Chondrocyte (in vitro differentiated cells): ENCODE measurements around the gene GJC2. TPM values are rescaled to one million over a fixed set of nuclear protein-coding genes. Genes with fewer than 3 reads are reported as not detected.

Source experiments
- DNase-seq: peaks from one replicate; pipeline ENCODE4 v3.0.0; 2021; ENCODE audit warnings: mixed read lengths, low spot score
- H3K27ac Mint-ChIP-seq: one replicate; pipeline ENCODE4 v1.8.0; 2021; ENCODE audit warnings: mild to moderate bottlenecking, moderate library complexity, mixed read lengths; ENCODE audit not compliant: unreplicated experiment
- H3K27me3 Mint-ChIP-seq: 2 replicates; pipeline ENCODE4 v1.8.0; 2021; ENCODE audit warnings: low read depth, mixed read lengths
- H3K36me3 Mint-ChIP-seq: 2 replicates; pipeline ENCODE4 v1.8.0; 2021; ENCODE audit warnings: low read depth, mixed read lengths
- H3K4me1 Mint-ChIP-seq: 2 replicates; pipeline ENCODE4 v1.8.0; 2021; ENCODE audit warnings: low read depth, mild to moderate bottlenecking, mixed read lengths
- H3K4me3 Mint-ChIP-seq: one replicate; pipeline ENCODE4 v1.8.0; 2021; ENCODE audit warnings: mild to moderate bottlenecking, moderate library complexity, mixed read lengths; ENCODE audit not compliant: unreplicated experiment
- H3K9me3 Mint-ChIP-seq: 2 replicates; pipeline ENCODE4 v1.8.0; 2021; ENCODE audit warnings: low read depth, mixed read lengths
- CTCF ChIP-seq: fragments of 200-600 bp; sonication (generic); IDR thresholded peaks from 2 replicates; pipeline ENCODE4 v1.5.0; 2021; ENCODE audit warnings: antibody characterized with exemption, mild to moderate bottlenecking, moderate library complexity
- long read RNA-seq: library from polyadenylated mRNA; stranded (forward); transcript quantifications from one replicate; pipeline ENCODE4 v2.0.0, GENCODE V29; 2021
- total RNA-seq: library from RNA; stranded (reverse); gene quantifications from 3 replicates; pipeline ENCODE4 v1.2.1, GENCODE V29; 2021

The GJC2 gene
- total RNA-seq = 1.5 to 2.0 TPM (median 1.8 TPM) in 3 replicates
- long read RNA-seq, partial matches to known transcripts = 0 of 2 reads
- long read RNA-seq, other reads (novel, unspliced or antisense) = 2 of 2 reads

GRCh38 chr1:228149406-228150119 lies at the start of gene GJC2:
Gene GJC2, plus strand, starts transcription at chr1:228149930. Its CDS starts 7,829 bp downstream, at chr1:228157759.
- Mint-ChIP-seq H3K9me3 (no peaks in the 10 kb centered on the region), H3K4me1 (no peaks in the 10 kb centered on the region), H3K36me3 (no peaks in the 10 kb centered on the region), H3K27me3 (no peaks in the 10 kb centered on the region), H3K4me3 (no peak within 1 kb of the TSS), H3K27ac (no peak within 1 kb of the TSS)
- DNase-seq = no peak
- no peak for TF ChIP-seq CTCF

- peak; percentile 67 for DNase-seq
- Mint-ChIP-seq H3K36me3 (peaks cover 14% of the 10 kb centered on the region), H3K4me3 (peak overlapping the region; percentile 91), H3K27ac (peak overlapping the region; percentile 76), H3K27me3 (no peaks in the 10 kb centered on the region), H3K4me1 (peaks cover 28% of the 10 kb centered on the region), H3K9me3 (no peaks in the 10 kb centered on the region)
- no peak for TF ChIP-seq CTCF
Measured at GRCh38 chr1:228100822-228101613, 48.7 kb upstream of the GJC2 start.

GRCh38 chr1:228101614-228101993 lies 48.1 kb upstream of the GJC2 start:
- peak overlapping the region; percentile 76 for H3K27ac Mint-ChIP-seq

GRCh38 chr1:228101994-228102790 lies 47.5 kb upstream of the GJC2 start:
- peak overlapping the region; percentile 59 for H3K27ac Mint-ChIP-seq

More at GRCh38 chr1:228101614-228101993, 48.1 kb upstream of the GJC2 start:
- no peak for TF ChIP-seq CTCF
- H3K27me3 Mint-ChIP-seq = no peaks in the 10 kb centered on the region
- peaks cover 27% of the 10 kb centered on the region for H3K4me1 Mint-ChIP-seq
- H3K9me3 Mint-ChIP-seq = no peaks in the 10 kb centered on the region
- H3K36me3 Mint-ChIP-seq = peaks cover 14% of the 10 kb centered on the region
- DNase-seq = no peak
- H3K4me3 Mint-ChIP-seq = peak overlapping the region; percentile 91

More at GRCh38 chr1:228101994-228102790, 47.5 kb upstream of the GJC2 start:
- no peaks in the 10 kb centered on the region for H3K27me3 Mint-ChIP-seq
- H3K4me3 Mint-ChIP-seq = peak overlapping the region; percentile 91
- H3K9me3 Mint-ChIP-seq = no peaks in the 10 kb centered on the region
- DNase-seq = no peak
- peak; percentile 68 for TF ChIP-seq CTCF
- peaks cover 18% of the 10 kb centered on the region for H3K36me3 Mint-ChIP-seq
- H3K4me1 Mint-ChIP-seq = peaks cover 27% of the 10 kb centered on the region
